ENCODE results near the gene CPA2. TPM values are rescaled to one million over a fixed set of nuclear protein-coding genes. Genes with fewer than 3 reads are reported as not detected.
"Not testable (repeated sequence)": the region's sequence is repeated elsewhere in the genome, so short reads cannot be mapped to it uniquely, and the experiment has no call there.

CPA2 gene
- total RNA-seq, 3 donors from 2014 or later, result 0.22 to 2.6 (median 2.1) TPM

GRCh38 chr7:130224210-130224609 is 42.5 kb upstream of the CPA2 start:
- intact Hi-C loops (cut with DNase I, micrococcal nuclease), result no loop called here
- Histone ChIP-seq H3K9me3 (no peaks in the 10 kb centered on the region), H3K4me3 (no peak overlapping the region), H3K4me1 (ENCODE audit: low read depth) (no peaks in the 10 kb centered on the region), H3K36me3 (ENCODE audit: low read depth) (no peaks in the 10 kb centered on the region)
- ATAC-seq (peak; percentile 78), DNase-seq (peak in 1 of 3 donors; percentile 26)
- TF ChIP-seq CTCF (IDR thresholded peaks at IDR 0.05), result no peak

- DNase-seq; H3K36me3 ChIP-seq (ENCODE audit: low read depth); H3K9me3 ChIP-seq; H3K4me3 ChIP-seq; ATAC-seq; H3K4me1 ChIP-seq (ENCODE audit: low read depth); intact Hi-C loops (cut with DNase I, micrococcal nuclease): not testable (repeated sequence)
These were observed 41.7 kb upstream of the CPA2 start for GRCh38 chr7:130224923-130225322.

- Histone ChIP-seq H3K9me3 (no peaks in the 10 kb centered on the region), H3K4me3 (no peak overlapping the region), H3K4me1 (ENCODE audit: low read depth) (no peaks in the 10 kb centered on the region), H3K36me3 (ENCODE audit: low read depth) (no peaks in the 10 kb centered on the region)
- TF ChIP-seq CTCF (IDR thresholded peaks at IDR 0.05), result no peak
- intact Hi-C loops (cut with DNase I, micrococcal nuclease), result no loop called here
- DNase-seq (no peak), ATAC-seq (no peak)
These were observed 40.3 kb upstream of the CPA2 start for GRCh38 chr7:130226333-130226732.

- TF ChIP-seq CTCF (IDR thresholded peaks at IDR 0.05), result no peak
- intact Hi-C loops (cut with DNase I, micrococcal nuclease), result no loop called here
- no peak for ATAC-seq
- Histone ChIP-seq H3K4me1 (ENCODE audit: low read depth) (no peaks in the 10 kb centered on the region), H3K36me3 (ENCODE audit: low read depth) (no peaks in the 10 kb centered on the region), H3K4me3 (no peak overlapping the region), H3K9me3 (no peaks in the 10 kb centered on the region)
- DNase-seq, result no peak
These were observed 38.6 kb upstream of the CPA2 start for GRCh38 chr7:130227883-130228575.

- H3K9me3 ChIP-seq, result no peaks in the 10 kb centered on the region
- H3K36me3 ChIP-seq (ENCODE audit: low read depth), result no peaks in the 10 kb centered on the region
- no peak for TF ChIP-seq CTCF (IDR thresholded peaks at IDR 0.05)
- H3K4me3 ChIP-seq, result no peak overlapping the region
- ATAC-seq (no peak), DNase-seq (no peak)
- intact Hi-C loops (cut with DNase I, micrococcal nuclease), result no loop called here
- no peaks in the 10 kb centered on the region for H3K4me1 ChIP-seq (ENCODE audit: low read depth)
These were observed 37.7 kb upstream of the CPA2 start for GRCh38 chr7:130228840-130229502.

- H3K4me3 ChIP-seq; ATAC-seq; H3K9me3 ChIP-seq; intact Hi-C loops (cut with DNase I, micrococcal nuclease); DNase-seq; H3K36me3 ChIP-seq (ENCODE audit: low read depth); H3K4me1 ChIP-seq (ENCODE audit: low read depth): not testable (repeated sequence)
These were observed 36.7 kb upstream of the CPA2 start for GRCh38 chr7:130229981-130230380.
